ENCODE measurements around the gene CALML4. TPM values are rescaled to one million over a fixed set of nuclear protein-coding genes. Genes with fewer than 3 reads are reported as not detected.

CALML4 gene
- total and polyA plus RNA-seq, 2 donors (not counting 3 experiments of a cell fraction or from before 2014, with no cell fraction given) = 2.6 to 10.1 TPM

GRCh38 chr15:68192117-68192516 lies 13.0 kb downstream of the CALML4 start:
- TF ChIP-seq GATA2 (IDR thresholded peaks at IDR 0.05; ENCODE audit: insufficient read depth, insufficient read length, low read depth, low read length) (no peak), MYC (IDR thresholded peaks at IDR 0.05; ENCODE audit: low read depth, low read length) (no peak), POLR2A (IDR thresholded peaks at IDR 0.05; ENCODE audit: low read depth, low read length) (no peak), CTCF (IDR thresholded peaks at IDR 0.05; ENCODE audit: extremely low read depth in 1 of 2, insufficient read depth in 1 of 2, low read depth in 1 of 2, low read length in 2 of 2) (no peak), EZH2 (IDR thresholded peaks at IDR 0.05; ENCODE audit: borderline replicate concordance, low read depth, low read length, severe bottlenecking) (no peak), POLR2AphosphoS5 (IDR thresholded peaks at IDR 0.05; ENCODE audit: insufficient read depth, low read depth, low read length) (no peak), FOS (IDR thresholded peaks at IDR 0.05; ENCODE audit: borderline replicate concordance, insufficient read depth, low read length) (no peak), JUN (IDR thresholded peaks at IDR 0.05; ENCODE audit: borderline replicate concordance, insufficient read depth, insufficient read length, low read depth) (no peak)
- TF ChIP-seq, protein P1, sequence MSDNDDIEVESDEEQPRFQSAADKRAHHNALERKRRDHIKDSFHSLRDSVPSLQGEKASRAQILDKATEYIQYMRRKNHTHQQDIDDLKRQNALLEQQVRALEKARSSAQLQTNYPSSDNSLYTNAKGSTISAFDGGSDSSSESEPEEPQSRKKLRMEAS (IDR thresholded peaks at IDR 0.05; ENCODE audit: insufficient read depth, insufficient read length) = no peak
- Histone ChIP-seq H3K9me1 (replicated peaks; ENCODE audit: control insufficient read depth, extremely low read depth, insufficient read depth, low read length) (no peaks in the 10 kb centered on the region), H3K36me3 (ENCODE audit: control insufficient read depth in 2 of 2, extremely low read depth in 1 of 2, insufficient read depth in 2 of 2, low read length in 2 of 2) (peaks cover 10 to 15% of the 10 kb centered on the region in 2 experiments), H3K4me2 (ENCODE audit: insufficient read depth, low read length) (no peak overlapping the region), H3K4me3 (replicated peaks in 1 of 3; ENCODE audit: insufficient read depth in 1 of 3, low read depth in 1 of 3, low read length in 3 of 3) (no peak overlapping the region), H3K27me3 (ENCODE audit: control insufficient read depth in 2 of 2, insufficient read depth in 2 of 2, low read length in 2 of 2) (no peaks in the 10 kb centered on the region), H3K79me2 (ENCODE audit: control insufficient read depth, insufficient read depth, low read length) (no peaks in the 10 kb centered on the region), H2AFZ (ENCODE audit: low read depth, low read length) (no peak overlapping the region), H4K20me1 (replicated peaks; ENCODE audit: control insufficient read depth, extremely low read depth, insufficient read depth, low read length) (no peaks in the 10 kb centered on the region), H3K4me1 (ENCODE audit: control insufficient read depth, extremely low read depth, insufficient read depth, low read length) (no peaks in the 10 kb centered on the region), H3K27ac (ENCODE audit: insufficient read depth, low read depth, low read length) (no peak overlapping the region), H3K9me3 (replicated peaks; ENCODE audit: control insufficient read depth, insufficient read depth, low read length) (no peaks in the 10 kb centered on the region), H3K9ac (replicated peaks; ENCODE audit: extremely low read depth, insufficient read depth, low read length) (no peak overlapping the region)
- intact Hi-C loops (cut with micrococcal nuclease) (no loop called here), dilution Hi-C loops (cut with MboI; ENCODE audit: extremely low pct_ligation_motif_present, low sequenced_read_pairs) (no loop called here)
- ChIA-PET CTCF (interaction anchor here (1.3 kb wide), 1 partner anchor 19 kb away, joined by 3 read pairs; no protein-coding TSS in a partner anchor), POLR2A (no interaction called here)
- DNase-seq (ENCODE audit: low read depth, low spot score) (no peak), FAIRE-seq (no peak)
- no TSS peak for BruUV-seq (replicated peaks)

Measured in endothelial cell of umbilical vein (primary cell).